NCI-H774 (cell line): ENCODE results near the gene NRF1.
"Not testable (repeated sequence)": the region's sequence is repeated elsewhere in the genome, so short reads cannot be mapped to it uniquely, and the experiment has no call there.

ENCODE experiments used
- DNase-seq: peaks from one replicate; lab custom pipeline; 2025; lab: John Stamatoyannopoulos, UW

NRF1 gene

GRCh38 chr7:129782818-129783583 lies 171.5 kb downstream of the NRF1 start:
- no peak for DNase-seq

GRCh38 chr7:129783584-129783919 lies 172.0 kb downstream of the NRF1 start:
- DNase-seq: no peak

GRCh38 chr7:129784437-129784782 lies 172.9 kb downstream of the NRF1 start:
- no peak for DNase-seq

- no peak for DNase-seq
Measured at GRCh38 chr7:129784783-129785684, 173.5 kb downstream of the NRF1 start.

GRCh38 chr7:129785685-129786514 lies 174.4 kb downstream of the NRF1 start:
- no peak for DNase-seq

GRCh38 chr7:129786825-129787563 lies 175.5 kb downstream of the NRF1 start:
- no peak for DNase-seq

GRCh38 chr7:129789000-129789399 lies 177.5 kb downstream of the NRF1 start:
- DNase-seq: no peak

- no peak for DNase-seq
Measured at GRCh38 chr7:129789652-129790051, 178.1 kb downstream of the NRF1 start.

- no peak for DNase-seq
Measured at GRCh38 chr7:129790136-129790535, 178.6 kb downstream of the NRF1 start.

- no peak for DNase-seq
Measured at GRCh38 chr7:129792721-129793120, 181.2 kb downstream of the NRF1 start.

- no peak for DNase-seq
Measured at GRCh38 chr7:129793506-129794310, 182.2 kb downstream of the NRF1 start.

GRCh38 chr7:129794461-129794860 lies 182.9 kb downstream of the NRF1 start:
- not testable (repeated sequence) for DNase-seq

GRCh38 chr7:129796186-129796775 lies 184.8 kb downstream of the NRF1 start:
- DNase-seq: no peak

- no peak for DNase-seq
Measured at GRCh38 chr7:129797214-129797789, 185.8 kb downstream of the NRF1 start.

- no peak for DNase-seq
Measured at GRCh38 chr7:129798616-129799349, 187.3 kb downstream of the NRF1 start.

- DNase-seq: no peak
Measured at GRCh38 chr7:129799350-129799955, 187.9 kb downstream of the NRF1 start.

- no peak for DNase-seq
Measured at GRCh38 chr7:129800901-129801300, 189.4 kb downstream of the NRF1 start.

- no peak for DNase-seq
Measured at GRCh38 chr7:129801882-129802281, 190.4 kb downstream of the NRF1 start.

GRCh38 chr7:129803546-129804081 lies 192.1 kb downstream of the NRF1 start:
- DNase-seq: no peak
